SKM-1 treated with dmso at 0.1 percent for 144 hours (cell line): Measurements from ENCODE around the gene MSH4.
A peak's percentile ranks its signal among the peaks of the same experiment; 100 is the strongest.
"Not testable (repeated sequence)": the region's sequence is repeated elsewhere in the genome, so short reads cannot be mapped to it uniquely, and the experiment has no call there.

ENCODE experiments used
- DNase-seq: peaks from one replicate; lab custom pipeline; 2025; ENCODE audit not compliant: unreplicated experiment; lab: John Stamatoyannopoulos, UW

The MSH4 gene

DNA sequence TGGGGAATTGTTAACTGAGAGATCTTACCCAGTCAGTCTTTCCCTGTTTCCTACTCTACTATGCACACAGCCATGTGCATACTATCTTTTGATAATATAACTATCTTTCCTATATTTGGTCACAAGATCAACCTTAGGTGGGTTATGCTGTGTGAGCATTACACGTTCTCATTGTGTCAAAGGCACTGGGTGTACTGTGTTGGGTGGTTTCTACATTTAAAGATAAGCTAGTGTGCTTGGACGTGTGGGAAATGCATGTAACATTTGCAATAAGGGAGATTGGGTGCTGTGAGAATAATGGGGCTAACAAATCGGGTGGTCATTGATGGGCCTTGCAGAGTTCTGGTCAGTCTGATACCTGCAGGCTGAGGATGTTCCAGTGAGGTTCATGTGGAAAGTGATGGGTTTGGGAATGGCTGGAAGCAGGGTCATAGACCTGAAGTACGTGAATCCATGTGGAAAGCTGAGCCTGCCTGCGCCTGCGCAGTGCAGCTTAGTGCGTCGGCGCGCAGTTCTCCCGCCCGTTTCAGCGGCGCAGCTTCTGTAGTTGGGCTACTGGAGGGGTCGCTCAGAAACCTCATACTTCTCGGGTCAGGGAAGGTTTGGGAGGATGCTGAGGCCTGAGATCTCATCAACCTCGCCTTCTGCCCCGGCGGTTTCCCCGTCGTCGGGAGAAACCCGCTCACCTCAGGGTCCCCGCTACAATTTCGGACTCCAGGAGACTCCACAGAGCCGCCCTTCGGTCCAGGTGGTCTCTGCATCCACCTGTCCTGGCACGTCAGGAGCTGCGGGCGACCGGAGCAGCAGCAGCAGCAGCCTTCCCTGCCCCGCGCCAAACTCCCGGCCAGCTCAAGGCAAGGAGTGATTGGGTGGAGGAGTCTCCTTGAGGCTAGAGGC is at the start of gene MSH4:
Gene MSH4, plus strand, starts transcription at position 507 of the 897 bp plus-strand sequence. Its CDS starts 104 bp downstream, at position 611.
- no peak for DNase-seq

DNA sequence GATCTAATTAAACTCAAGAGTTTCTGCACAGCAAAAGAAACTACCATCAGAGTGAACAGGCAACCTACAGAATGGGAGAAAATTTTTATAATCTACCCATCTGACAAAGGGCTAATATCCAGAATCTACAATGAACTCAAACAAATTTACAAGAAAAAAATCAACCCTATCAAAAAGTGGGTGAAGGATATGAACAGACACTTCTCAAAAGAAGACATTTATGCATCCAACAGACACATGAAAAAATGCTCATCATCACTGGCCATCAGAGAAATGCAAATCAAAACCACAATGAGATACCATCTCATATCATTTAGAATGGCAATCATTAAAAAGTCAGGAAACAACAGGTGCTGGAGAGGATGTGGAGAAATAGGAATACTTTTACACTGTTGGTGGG is 39.5 kb upstream of the MSH4 start:
- DNase-seq, result not testable (repeated sequence)

DNA sequence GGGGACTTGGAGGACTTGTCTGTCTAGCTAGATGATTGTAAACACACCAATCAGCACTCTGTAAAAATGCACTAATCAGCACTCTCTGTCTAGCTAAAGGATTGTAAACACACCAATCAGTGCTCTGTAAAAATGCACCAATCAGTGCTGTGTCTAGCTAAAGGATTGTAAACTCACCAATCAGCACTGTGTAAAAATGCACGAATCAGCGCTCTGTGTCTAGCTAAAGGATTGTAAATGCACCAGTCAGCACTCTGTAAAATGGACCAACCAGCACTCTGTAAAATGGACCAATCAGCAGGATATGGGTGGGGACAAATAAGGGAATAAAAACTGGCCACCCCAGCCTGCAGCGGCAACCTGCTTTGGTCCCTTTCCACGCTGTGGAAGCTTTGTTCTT is 38.1 kb upstream of the MSH4 start:
- DNase-seq, result not testable (repeated sequence)

DNA sequence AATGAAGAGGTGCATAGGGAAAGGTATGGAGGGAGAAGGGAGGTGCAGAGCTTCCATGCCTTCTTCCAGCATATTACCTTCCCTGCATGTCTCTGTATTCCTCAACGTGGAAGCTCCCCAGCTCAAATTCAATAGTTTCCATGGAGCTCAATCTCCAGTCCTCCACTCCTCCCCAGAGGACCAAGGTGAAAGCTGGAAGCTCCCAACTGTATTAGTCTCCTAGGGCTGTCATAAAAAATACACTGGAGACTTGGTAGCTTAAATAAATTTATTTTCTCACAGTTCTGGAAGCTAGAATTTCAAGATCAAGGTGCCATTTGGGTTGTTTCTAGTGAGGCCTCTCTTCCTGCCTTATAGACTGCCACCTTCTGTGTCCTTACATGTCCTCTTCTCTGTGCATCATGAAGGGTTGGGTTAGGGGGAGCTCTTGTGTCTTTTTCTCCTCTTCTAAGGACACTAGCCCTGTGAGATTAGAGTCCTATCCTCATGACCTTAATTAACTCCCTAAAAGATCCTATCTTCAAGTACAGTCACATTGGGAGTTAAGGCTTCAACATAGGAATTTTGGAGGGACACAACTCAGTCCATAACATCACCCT is 32.5 kb upstream of the MSH4 start:
- DNase-seq, result no peak

DNA sequence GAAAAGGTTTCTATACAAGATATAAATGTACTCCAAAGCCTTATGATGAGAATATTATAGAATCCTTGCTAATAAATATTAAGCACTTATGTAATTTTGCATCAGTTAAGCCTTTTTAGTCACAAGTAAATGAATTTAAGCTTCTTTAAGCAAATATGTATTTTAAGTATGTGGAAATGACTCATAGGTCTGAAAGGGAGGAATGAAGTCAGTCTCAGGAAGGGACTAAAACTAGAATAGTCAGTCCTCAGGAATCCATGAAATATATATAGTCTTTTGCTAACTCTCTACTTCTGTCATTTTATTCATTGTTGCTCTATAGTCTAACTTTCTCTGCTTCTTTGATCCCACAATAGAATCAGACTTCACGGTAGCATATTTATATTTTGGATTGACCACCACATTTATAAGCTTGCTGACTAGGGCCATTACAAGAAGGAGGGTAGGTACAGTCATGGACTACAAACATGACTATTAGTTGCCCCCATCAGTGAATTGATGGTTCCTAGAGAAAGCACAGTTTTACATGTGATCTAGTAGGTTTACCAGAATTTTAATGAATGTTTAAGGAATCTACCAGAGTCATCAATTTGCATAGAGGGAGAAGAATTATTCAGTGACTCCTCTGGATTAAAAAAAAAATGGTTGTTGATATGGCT is 30.9 kb upstream of the MSH4 start:
- DNase-seq, result no peak

DNA sequence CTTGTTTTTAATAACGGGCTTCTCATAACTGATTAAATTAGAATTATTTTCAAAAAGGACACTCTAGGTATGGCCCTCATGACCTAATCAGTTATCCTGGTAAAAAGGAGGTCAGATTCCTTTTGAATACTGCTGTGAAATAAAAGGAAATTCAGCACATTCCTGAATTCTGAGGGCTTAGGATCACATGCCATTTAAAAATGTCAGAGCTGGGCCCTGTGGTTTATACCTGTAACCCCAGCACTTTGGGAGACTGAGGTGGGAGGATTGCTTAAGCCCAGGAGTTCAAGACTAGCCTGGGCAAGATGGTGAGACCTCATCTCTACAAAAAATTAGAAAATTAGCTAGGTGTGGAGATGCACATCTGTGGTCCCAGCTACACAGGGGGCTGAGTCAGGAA is 28.7 kb upstream of the MSH4 start:
- no peak for DNase-seq

DNA sequence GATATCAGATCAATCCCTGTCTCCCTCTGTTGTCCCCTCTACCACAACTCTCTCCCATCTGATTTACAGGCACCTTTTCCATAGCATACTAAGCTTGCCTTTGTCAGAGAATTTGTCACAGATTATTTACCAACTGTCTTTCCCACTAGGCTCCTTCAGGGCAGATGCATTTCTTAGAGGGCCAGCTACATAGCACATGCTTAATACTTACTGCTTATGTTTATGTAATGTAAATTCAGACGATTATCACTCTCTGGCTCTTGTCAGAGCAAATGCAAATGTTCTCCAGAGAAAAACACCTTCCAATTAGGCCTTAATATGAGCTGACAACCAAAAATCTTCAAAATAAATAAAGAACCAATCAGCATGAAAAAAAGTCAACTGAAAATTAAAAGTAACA is 25.9 kb upstream of the MSH4 start:
- no peak for DNase-seq

DNA sequence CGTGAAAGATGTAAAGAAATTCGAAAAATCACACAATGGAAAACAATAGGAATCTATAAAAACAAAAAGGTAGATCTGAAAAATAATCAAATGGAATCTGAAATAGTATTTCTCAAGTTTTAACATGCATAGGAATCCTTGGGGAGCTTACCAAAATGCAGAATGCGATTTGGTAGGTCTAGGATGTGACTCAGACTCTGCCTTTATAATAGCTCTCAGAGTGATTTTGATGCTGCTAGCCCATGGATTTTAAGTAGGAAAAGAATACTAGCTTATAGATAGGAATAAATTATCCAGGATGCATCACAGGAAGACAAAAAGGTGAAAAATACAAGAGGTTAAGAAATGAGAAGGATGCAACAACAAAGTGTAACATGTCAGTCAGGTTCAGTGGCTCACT is 24.7 kb upstream of the MSH4 start:
- DNase-seq, result no peak

DNA sequence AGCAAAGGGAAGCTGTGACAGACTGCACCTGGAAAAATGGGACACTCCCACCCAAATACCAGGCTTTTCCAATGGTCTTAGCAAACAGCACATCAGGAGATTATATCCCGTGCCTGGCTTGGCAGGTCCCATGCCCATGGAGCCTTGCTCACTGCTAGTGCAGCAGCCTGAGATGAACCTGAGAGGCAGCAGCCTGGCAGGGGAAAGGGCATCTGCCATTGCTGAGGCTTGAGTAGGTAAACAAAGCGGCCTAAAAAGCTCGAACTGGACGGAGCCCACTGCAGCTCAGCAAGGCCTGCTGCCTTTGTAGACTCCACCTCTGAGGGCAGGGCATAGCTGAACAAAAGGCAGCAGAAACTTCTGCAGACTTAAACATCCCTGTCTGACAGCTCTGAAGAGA is 18.9 kb upstream of the MSH4 start:
- DNase-seq, result not testable (repeated sequence)

DNA sequence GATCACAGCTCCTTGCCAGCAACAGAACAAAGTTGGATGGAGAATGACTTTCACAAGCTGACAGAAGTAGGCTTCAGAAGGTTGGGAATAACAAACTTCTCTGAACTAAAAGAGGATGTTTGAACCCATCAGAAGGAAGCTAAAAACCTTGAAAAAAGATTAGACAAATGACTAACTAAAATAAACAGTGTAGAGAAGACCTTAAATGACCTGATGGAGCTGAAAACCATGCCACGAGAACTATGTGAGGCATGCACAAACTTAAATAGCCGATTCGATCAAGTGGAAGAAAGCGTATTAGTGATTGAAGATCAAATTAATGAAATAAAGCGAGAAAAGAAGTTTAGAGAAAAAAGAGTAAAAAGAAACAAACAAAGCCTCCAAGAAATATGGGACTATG is 18.0 kb upstream of the MSH4 start:
- not testable (repeated sequence) for DNase-seq

DNA sequence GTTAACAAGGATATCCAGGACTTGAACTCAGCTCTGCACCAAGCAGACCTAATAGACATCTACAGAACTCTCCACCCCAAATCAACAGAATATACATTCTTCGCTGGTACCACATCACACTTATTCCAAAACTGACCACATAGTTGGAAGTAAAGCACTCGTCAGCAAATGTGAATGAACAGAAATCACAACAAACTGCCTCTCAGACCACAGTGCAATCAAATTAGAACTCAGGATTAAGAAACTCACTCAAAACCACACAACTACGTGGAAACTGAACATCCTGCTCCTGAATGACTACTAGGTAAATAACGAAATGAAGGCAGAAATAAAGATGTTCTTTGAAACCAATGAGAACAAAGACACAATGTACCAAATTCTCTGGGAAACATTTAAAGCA is 16.5 kb upstream of the MSH4 start:
- not testable (repeated sequence) for DNase-seq

DNA sequence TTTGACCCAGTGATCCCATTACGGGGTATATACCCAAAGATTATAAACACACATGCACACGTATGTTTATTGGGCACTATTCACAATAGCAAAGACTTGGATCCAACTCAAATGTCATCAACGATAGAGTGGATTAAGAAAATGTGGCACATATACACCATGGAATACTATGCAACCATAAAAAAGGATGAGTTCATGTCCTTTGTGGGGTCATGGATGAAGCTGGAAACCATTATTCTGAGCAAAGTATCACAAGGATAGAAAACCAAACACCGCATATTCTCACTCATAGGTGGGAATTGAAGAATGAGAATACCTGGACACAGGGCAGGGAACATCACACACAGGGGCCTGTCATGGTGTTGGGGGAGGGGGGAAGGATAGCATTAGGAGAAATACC is 12.8 kb upstream of the MSH4 start:
- DNase-seq, result not testable (repeated sequence)

DNA sequence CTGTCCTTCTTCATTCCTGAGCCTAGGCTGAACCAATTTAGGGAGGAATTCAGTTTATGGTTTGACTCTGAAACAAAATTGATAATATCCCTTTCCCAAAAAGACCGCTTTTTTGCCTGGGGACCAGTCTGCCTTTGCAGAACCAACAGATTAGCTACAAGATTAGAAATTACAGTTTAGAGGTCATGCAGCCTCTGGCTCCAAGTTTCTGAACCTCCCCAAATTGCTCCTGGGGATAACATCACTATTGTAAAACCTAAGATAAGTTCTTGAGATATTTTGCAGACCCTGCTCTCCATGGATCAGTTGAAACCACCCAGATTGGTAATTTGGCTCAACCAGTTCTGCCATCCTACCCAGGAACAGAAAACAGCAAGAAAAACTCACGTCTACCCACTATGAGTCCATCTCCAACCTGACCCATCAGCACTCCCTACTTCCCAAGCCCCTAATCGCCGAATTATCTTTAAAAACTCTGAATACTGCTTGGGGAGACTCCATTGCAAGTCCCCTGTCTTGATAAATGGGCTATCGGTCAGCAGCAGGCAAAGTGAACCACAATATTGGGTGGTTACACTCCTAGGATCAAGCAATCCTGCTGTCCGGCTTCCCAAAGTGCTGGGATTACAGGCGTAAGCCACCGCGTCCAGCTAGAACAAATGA is 11.2 kb upstream of the MSH4 start:
- DNase-seq, result no peak

DNA sequence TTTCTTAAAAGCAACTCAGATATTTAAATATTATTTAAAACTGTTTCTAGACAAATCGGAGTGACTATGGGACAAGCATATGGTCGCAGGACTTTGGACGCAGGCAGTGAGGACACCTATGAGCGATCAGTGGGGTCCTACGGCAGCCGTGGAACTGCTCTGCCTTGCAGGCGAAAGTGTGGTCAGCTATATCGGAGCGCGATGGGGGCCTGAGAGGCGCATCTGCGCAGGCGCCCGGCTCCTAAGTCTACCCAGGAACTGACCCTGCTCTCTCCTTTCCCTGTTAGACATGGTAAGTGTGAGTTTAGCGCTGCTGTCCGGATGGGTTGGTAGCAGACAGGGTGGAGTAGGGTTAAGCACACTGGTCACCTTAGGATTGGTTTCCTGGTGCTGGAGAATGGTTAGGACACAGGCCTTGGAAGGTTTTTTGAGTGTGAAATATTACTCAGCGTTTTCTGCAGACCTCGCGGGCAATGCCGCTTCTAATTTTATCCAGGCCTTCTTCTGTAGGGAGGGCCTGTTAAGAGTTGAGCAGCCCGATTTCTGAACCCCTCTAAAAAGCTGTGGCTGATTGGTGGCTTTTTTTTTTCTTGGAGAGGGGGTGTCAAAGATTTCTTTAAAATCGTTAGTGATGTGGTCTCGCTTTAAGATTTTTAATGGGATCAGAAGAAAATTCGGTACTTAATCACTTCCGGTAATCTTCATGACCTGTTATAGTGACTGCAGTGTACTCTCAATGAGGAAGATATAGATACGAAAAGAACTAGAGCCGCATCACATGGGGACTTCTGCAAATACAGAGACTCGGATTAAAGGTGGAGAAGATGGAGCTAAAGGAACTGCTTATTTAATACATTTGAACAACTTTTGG is 10.5 kb upstream of the MSH4 start, which contains the start of gene RABGGTB:
Gene RABGGTB, plus strand, starts transcription at position 274 of the 871 bp plus-strand sequence. Its CDS starts 16 bp downstream, at position 290.
- DNase-seq, result peak; percentile 97

DNA sequence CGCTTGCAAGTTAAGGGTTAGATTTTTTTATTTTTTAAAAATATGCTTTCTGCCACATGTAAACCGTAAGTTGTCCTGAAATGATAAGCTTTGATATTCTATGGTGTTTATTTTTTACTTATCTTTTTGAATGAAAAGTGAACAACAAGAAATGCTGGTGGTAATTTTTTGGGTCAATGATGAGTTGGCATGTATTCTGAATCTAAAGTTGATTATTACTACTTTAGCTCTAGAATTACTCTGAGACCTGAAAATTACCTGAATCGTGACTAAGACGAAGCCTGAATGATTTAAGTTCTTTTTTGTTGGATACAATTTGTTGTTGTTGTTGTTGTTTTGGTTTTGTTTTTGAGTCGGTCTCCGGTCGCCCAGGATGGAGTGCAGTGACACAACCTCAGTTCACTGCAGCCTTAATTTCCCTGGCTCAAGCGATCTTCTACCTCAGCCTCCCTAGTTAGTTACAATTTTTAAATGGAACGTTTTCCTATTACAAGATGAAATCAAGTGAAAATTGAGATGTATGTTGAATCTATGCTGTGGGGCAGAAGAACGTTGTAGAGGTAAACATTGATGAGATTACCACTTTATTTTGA is 9.7 kb upstream of the MSH4 start:
- no peak for DNase-seq

DNA sequence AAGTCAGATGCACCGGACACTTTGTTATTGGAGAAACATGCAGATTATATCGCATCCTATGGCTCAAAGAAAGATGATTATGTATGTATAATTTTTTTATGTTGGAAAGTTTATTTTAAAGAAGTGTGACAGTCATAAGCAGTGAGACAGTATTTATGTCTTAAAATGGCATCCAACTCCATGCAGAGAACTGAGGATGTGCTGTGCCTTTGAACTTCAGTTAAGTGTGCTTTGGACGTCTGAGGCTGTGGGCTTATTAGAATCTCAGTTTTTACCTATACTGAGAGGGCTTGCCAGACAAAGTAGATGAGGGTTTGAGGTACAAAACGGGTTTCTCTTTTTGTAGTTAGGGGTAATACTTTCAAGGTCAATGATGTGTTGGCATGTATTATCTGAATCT is 9.2 kb upstream of the MSH4 start:
- DNase-seq, result no peak

DNA sequence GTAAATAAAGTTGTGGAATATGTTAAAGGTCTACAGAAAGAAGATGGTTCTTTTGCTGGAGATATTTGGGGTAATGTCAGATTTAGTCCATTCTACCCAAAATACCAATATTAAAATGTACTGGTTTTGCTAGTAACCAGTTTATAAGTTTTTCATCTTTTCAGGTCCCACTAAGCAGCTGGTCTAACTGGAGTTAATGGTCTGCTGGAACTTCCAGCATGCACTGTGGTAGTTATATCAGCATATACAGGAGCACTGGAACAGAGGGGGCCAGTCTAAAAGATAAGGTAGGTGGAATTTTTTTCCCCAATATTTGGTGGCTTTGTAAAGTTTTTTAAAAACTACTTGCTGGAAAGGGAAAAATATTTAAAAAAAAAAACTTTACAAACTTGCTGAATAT is 6.7 kb upstream of the MSH4 start:
- no peak for DNase-seq

DNA sequence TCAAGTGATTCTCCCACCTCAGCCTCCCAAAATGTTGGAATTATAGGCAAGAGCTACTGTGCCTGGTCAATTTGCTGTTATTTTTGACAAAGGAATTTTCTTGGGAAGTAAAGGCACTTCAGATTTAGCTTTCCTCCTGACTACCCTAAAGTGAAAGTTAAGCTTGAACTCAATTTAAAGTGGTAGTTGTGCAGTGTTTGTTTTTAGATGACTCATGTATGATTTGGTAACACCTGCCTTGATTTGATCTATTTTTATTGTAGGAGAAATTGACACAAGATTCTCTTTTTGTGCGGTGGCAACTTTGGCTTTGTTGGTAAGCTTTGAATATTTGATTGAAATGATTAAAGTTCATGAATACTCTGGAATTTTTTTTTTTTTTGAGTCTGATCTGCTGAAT is 5.7 kb upstream of the MSH4 start:
- DNase-seq, result no peak

DNA sequence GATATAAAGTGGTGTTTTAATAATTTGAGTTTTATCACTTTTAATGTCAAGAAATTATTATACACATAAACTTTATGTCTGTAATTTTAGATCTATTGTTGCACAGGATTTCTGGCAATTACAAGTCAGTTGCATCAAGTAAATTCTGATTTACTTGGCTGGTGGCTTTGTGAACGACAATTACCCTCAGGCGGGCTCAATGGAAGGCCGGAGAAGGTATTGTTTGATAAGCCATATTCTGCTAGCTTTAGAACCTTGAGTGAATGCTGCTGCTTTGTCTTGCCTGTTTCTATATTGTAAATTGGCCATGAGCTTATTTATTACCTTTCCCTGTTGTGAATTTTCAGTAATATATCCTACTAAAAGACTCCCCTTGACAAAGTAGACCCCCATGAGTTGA is 4.6 kb upstream of the MSH4 start:
- DNase-seq, result no peak

DNA sequence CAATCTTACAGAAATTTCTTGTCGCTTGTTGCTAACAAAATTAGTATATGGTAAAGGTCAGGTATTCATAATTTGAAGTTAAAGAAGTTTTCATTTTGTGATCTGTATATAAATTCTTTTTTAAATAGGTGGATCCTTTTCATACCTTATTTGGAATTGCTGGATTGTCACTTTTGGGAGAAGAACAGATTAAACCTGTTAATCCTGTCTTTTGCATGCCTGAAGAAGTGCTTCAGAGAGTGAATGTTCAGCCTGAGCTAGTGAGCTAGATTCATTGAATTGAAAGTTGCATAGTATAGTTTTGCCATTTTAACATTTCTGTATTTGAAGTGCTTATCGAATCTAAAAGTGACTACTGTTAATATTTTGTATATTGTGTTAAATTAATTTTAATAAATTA is 2.3 kb upstream of the MSH4 start:
- DNase-seq, result no peak
